ENCODE measurements around the gene FAM25A.

FAM25A gene

GRCh38 chr10:87066865-87067264, 46.8 kb downstream of the FAM25A start:
- no peak for FAIRE-seq

- FAIRE-seq: no peak
Measured at GRCh38 chr10:87068281-87068680, 48.2 kb downstream of the FAM25A start.

- FAIRE-seq: no peak
Measured at GRCh38 chr10:87072449-87072848, 52.4 kb downstream of the FAM25A start.
